NCI-H460 (cell line): Measurements from ENCODE around the gene LYL1. TPM values are rescaled to one million over a fixed set of nuclear protein-coding genes. Genes with fewer than 3 reads are reported as not detected.
"Not testable (repeated sequence)": the region's sequence is repeated elsewhere in the genome, so short reads cannot be mapped to it uniquely, and the experiment has no call there.

Experiments used
- DNase-seq: peaks from one replicate; pipeline ENCODE4 v3.0.0-alpha.2; 2016; ENCODE audit warnings: low read depth; ENCODE audit errors: extremely low read depth
- polyA plus RNA-seq: library from polyadenylated mRNA; depleted of rRNA; stranded (reverse); fragments of >200 nt; gene quantifications from 2 replicates; pipeline ENCODE4 v1.2.3, GENCODE V29; 2014; cell fraction: nucleus; rRNA removed
- total RNA-seq: library from RNA; depleted of rRNA; stranded (reverse); fragments of >200 nt; shearing (Covaris generic); gene quantifications from 2 replicates; pipeline ENCODE4 v1.2.3, GENCODE V29; 2014; rRNA removed

The LYL1 gene
- 1.4 and 2.7 TPM in 2 replicates for total RNA-seq
- 2.9 and 12.6 TPM in 2 replicates for polyA plus RNA-seq

DNA sequence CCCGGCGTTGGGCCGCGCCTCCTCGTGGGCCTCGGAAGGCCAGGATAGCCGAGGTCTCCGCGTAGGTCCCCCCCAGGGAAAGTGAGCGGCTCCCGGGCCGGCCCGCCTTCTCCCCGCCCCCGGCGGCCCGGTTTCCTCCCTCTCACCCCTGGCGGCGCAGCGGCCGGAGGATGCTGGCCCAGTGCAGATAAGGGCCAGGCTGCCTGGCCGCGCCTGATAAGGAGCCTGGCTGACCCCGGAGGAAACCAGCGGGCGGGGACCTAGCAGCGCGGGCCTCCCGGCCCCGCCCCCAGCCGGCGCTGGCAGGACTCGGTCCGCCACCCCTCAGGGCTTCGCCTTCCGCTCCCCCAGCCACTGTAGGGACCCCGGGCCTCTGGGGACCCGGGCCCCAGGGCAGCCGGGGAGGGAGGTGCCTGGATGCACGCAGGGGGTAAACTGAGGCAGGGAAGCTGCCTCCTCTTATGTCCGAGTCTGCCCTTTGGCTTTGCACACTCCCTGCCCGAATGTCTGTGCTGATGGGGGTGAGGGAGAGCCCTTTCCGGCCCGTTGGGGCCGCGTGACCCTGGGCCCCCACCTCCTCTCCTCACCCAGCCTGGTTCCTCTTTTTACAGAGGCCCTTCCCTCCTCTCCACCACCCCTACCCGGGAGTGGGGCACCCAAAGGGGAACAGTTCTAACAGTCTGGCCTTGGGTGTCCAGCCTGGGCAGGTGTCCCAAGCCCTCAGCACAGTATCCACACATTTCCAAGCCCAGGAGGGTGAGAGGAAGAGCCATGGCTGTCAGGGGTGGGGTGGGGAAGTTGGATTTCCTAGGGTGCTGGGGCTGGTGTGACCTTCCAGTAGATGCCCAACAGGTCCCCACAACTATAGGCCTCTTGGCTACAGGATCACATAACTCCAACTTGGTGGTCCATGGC, at the start of gene LYL1:
Gene LYL1 (minus strand): TSS at position 193 of the 915 bp plus-strand sequence. CDS start 1,687 bp downstream, outside the sequence.
- no peak for DNase-seq

DNA sequence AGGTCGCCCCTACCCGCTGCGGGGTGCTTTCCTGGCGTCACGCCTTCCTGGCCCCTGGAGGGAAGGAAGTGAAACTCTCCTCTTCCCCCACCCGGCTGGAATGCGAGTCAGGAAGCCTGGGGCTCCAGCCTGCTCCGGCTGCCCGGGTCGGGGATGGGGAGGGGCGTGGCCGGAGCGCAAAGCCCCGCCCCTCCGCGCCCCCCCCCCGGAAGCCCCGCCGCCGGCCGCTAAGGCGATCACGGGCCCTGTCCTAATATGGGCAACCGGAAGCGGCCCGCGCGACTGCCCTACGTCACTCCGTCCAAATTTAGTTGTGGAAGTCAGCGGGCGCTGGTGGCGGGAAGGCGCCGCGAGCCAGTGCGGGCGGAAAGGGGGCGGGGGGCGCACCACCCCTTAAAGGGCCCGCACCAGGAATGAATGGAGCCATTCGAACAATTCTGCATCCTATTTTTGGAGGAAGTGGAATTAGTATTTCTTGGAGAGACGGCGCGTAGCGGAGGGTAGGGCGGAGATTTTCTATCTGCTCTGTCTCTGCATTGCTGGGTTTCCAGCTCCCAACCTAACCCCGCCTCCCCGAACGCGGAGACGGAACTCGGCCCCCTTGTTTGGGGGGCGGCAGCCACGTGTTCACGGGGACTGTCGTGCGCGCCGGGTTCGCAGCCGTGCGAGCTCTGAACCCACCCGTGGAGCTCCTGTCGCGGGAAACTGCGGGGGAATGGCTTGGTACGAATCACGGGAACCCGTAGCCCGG, 49.1 kb upstream of the LYL1 start:
- DNase-seq: peak; percentile 90

- no peak for DNase-seq
Observed at GRCh38 chr19:13150931-13151604, 48.4 kb upstream of the LYL1 start.

DNA sequence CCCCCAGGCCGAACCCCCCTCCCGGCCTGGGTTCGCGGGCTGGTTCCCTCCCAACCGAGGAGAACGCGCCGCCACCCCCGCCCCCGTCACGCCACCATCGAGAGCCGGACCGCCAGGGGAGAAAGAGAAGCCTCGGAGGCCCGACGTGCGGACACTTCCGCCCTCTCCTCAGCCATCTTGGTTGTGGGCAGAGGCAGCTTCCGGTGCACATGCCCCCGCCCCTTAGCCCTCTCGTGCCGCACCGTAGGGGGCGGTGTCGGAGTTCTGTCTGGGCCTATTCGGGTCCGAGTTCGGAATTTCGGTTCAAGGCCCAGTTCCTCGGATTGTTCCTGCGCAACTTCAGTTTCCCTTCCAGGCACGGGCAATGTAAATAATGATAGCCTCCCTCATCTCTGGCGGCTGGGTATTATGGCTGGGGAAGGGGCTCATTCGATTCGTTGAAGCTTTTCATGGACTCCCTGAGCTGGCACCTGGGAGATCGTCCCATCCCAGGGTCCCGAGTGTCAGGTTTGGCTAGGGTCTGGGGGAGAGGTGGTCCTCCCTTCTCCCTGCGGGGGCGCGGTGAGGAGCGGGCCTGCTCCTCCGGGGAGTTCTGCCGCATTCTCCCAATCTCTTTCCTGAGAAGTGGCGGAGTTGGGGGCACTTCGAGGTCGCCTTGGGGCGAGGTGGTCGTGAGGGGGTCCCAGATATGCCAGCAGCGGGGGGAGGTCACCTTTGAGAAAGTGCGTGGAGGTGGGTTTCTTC, 47.7 kb upstream of the LYL1 start, which contains the start of the genes IER2 and STX10:
Gene IER2 (plus strand): TSS at position 225 of the 744 bp plus-strand sequence. CDS start 2,776 bp downstream, outside the sequence.
Gene STX10 (minus strand): TSS at position 189 of the 744 bp plus-strand sequence. CDS start 202 bp downstream, outside the sequence.
- DNase-seq: peak; percentile 85

GRCh38 chr19:13149628-13150186, 47.0 kb upstream of the LYL1 start:
- no peak for DNase-seq

- not testable (repeated sequence) for DNase-seq
Observed at GRCh38 chr19:13149173-13149627, 46.5 kb upstream of the LYL1 start.

- no peak for DNase-seq
Observed at GRCh38 chr19:13146763-13147563, 44.3 kb upstream of the LYL1 start.

- no peak for DNase-seq
Observed at GRCh38 chr19:13139633-13140311, 37.1 kb upstream of the LYL1 start.

DNA sequence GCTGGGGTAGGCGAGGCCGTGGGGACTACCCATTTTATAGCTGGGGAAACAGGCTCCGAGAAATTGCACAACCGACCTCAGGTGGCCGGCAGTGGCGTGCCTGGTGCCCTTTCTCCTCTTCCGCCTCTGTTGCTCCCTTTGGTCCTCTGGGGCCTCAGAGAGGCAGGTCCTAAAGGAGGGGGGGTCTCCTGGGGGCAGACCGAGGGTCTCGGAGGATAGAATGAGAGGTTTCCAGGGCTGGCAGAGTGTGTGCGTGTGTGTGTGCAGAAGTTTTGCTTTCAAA, 36.2 kb upstream of the LYL1 start:
- DNase-seq: no peak

- no peak for DNase-seq
Observed at GRCh38 chr19:13138171-13138915, 35.7 kb upstream of the LYL1 start.

GRCh38 chr19:13137290-13137794, 34.7 kb upstream of the LYL1 start:
- DNase-seq: no peak

DNA sequence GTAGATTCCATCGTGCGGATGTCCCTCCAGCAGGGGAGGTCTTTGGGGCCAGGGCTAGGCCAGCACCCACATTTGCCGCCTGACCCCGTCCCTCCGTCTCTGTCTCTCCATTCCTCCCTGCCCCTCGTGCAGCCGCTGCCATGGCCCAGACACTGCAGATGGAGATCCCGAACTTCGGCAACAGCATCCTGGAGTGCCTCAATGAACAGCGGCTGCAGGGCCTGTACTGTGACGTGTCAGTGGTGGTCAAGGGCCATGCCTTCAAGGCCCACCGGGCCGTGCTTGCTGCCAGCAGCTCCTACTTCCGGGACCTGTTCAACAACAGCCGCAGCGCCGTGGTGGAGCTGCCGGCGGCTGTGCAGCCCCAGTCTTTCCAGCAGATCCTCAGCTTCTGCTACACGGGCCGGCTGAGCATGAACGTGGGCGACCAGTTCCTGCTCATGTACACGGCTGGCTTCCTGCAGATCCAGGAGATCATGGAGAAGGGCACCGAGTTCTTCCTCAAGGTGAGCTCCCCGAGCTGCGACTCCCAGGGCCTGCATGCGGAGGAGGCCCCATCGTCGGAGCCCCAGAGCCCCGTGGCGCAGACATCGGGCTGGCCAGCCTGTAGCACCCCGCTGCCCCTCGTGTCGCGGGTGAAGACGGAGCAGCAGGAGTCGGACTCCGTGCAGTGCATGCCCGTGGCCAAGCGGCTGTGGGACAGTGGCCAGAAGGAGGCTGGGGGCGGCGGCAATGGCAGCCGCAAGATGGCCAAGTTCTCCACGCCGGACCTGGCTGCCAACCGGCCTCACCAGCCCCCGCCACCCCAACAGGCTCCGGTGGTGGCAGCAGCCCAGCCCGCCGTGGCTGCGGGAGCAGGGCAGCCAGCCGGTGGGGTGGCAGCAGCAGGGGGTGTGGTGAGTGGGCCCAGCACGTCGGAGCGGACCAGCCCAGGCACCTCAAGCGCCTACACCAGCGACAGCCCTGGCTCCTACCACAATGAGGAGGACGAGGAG, 32.7 kb upstream of the LYL1 start:
- DNase-seq: no peak

DNA sequence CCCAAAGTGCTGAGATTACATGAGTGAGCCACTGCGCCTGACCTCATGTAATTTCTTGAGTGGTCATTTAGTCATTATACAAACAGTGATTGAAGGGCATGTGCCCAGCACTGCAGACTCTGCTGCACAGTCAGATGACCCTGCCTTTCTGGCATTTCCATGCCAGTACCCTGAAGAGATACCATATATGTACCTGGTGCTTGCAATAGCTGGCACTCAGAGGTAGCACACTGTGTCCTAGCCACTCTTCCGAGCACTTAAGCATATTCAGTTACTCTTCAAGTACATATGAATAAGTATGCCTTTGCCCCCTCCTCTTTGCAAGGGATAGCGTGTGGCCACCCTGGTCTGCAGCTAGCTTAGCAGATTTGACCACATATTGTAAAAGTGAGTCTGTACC, 32.0 kb upstream of the LYL1 start:
- no peak for DNase-seq

DNA sequence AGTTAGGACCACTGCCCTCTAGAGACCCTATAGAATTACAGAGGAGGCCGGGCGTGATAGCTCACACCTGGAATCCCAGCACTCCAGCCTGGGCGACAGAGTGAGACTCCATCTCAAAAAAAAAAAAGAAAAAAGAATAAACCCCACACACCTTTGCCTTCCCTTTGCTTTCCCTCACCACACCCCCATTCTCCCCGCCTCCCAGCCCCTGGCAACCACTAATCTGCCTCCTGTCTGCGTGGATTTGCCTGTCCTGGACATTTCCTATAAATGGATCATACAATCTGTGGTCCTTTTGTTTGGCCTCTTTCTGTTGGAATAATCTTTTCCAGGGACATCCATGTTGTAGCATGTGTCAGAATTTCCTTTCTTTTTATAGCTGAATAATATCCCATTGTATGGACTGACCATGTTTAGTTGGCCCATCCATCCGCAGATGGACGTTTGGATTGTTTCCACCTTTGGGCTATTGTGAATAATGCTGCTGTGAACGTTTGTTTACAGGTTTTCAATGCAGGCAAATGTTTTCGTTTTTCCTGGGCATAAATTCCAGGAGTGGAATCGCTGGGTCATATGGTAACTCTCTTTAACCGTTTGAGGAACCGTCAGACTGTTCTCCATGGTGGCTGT, 30.7 kb upstream of the LYL1 start:
- no peak for DNase-seq

DNA sequence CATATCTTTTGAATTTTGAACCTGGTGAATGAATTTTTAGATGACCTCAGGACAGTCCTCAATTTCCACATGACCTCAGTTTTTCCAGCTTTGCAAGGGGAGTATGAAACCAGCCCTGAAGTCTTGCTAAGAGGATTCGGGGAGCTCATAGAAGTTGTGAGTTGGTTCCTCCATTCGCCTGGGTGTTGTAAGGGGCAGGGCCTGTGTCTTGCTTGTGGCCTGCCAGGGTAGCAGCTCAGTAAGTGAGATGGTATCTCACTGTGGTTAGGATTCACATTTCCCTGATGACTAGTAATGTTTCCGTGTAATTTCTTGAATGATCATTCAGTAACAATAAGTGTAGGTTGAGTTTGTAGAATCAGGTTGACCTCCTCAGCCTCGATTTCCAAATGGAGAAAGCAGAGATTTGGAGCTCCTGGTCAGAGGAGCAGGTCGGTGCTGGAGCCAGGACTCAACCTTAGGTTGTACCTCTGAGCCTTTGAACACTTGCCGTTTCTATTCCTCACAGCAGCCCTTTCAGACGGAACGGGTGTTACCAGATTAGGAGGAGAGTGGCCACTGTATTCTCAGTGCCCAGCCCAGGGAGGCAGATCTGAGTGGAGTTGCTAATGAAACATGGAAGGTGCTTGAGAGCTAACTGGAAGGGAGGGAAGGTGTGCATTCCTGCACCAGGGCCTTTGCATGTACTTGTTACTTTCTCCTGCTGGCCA, 30.0 kb upstream of the LYL1 start:
- DNase-seq: no peak
